ENCODE data around the gene BEND7. TPM values are rescaled to one million over a fixed set of nuclear protein-coding genes. Genes with fewer than 3 reads are reported as not detected.

The BEND7 gene
- total and polyA plus RNA-seq, 2 donors (not counting 3 experiments of a cell fraction or from before 2014, with no cell fraction given): 7.3 to 31.7 TPM

DNA sequence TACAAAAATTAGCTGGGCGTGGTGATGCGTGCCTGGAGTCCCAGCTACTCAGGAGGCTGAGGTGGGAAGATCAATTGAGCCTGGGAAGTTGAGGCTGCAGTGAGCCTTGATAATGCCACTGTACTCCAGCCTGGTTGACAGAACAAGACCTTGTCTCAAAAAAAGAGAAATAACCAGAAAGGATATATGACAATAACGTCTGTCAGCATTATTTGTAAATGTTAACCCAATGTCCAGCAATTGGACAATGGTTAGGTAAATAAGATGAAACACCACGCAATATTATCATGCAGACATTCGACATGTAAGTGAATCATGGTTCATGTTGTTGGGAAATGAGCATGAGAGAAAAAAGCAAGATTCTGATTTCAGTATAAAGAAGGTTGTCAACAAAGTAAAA is 136.1 kb downstream of the BEND7 start:
- intact Hi-C loops (cut with micrococcal nuclease) (no loop called here), dilution Hi-C loops (cut with MboI; ENCODE audit: extremely low pct_ligation_motif_present, low sequenced_read_pairs) (no loop called here)
- TF ChIP-seq POLR2A (IDR thresholded peaks at IDR 0.05; ENCODE audit: low read depth, low read length) (no peak), JUN (IDR thresholded peaks at IDR 0.05; ENCODE audit: borderline replicate concordance, insufficient read depth, insufficient read length, low read depth) (no peak), EZH2 (IDR thresholded peaks at IDR 0.05; ENCODE audit: borderline replicate concordance, low read depth, low read length, severe bottlenecking) (no peak), FOS (IDR thresholded peaks at IDR 0.05; ENCODE audit: borderline replicate concordance, insufficient read depth, low read length) (no peak), MYC (IDR thresholded peaks at IDR 0.05; ENCODE audit: low read depth, low read length) (no peak), POLR2AphosphoS5 (IDR thresholded peaks at IDR 0.05; ENCODE audit: insufficient read depth, low read depth, low read length) (no peak), GATA2 (IDR thresholded peaks at IDR 0.05; ENCODE audit: insufficient read depth, insufficient read length, low read depth, low read length) (no peak)
- TF ChIP-seq, protein P1, sequence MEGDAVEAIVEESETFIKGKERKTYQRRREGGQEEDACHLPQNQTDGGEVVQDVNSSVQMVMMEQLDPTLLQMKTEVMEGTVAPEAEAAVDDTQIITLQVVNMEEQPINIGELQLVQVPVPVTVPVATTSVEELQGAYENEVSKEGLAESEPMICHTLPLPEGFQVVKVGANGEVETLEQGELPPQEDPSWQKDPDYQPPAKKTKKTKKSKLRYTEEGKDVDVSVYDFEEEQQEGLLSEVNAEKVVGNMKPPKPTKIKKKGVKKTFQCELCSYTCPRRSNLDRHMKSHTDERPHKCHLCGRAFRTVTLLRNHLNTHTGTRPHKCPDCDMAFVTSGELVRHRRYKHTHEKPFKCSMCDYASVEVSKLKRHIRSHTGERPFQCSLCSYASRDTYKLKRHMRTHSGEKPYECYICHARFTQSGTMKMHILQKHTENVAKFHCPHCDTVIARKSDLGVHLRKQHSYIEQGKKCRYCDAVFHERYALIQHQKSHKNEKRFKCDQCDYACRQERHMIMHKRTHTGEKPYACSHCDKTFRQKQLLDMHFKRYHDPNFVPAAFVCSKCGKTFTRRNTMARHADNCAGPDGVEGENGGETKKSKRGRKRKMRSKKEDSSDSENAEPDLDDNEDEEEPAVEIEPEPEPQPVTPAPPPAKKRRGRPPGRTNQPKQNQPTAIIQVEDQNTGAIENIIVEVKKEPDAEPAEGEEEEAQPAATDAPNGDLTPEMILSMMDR (IDR thresholded peaks at IDR 0.05; ENCODE audit: extremely low read depth in 1 of 2, insufficient read depth in 1 of 2, low read depth in 1 of 2, low read length in 2 of 2): no peak
- TF ChIP-seq, protein P2, sequence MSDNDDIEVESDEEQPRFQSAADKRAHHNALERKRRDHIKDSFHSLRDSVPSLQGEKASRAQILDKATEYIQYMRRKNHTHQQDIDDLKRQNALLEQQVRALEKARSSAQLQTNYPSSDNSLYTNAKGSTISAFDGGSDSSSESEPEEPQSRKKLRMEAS (IDR thresholded peaks at IDR 0.05; ENCODE audit: insufficient read depth, insufficient read length): no peak
- Histone ChIP-seq H3K9me3 (replicated peaks; ENCODE audit: control insufficient read depth, insufficient read depth, low read length) (no peaks in the 10 kb centered on the region), H3K4me1 (ENCODE audit: control insufficient read depth, extremely low read depth, insufficient read depth, low read length) (peaks cover 2% of the 10 kb centered on the region), H3K27me3 (ENCODE audit: control insufficient read depth in 2 of 2, insufficient read depth in 2 of 2, low read length in 2 of 2) (peaks cover 16 to 24% of the 10 kb centered on the region in 2 experiments), H3K27ac (ENCODE audit: insufficient read depth, low read depth, low read length) (no peak overlapping the region), H3K79me2 (ENCODE audit: control insufficient read depth, insufficient read depth, low read length) (no peaks in the 10 kb centered on the region), H3K4me2 (ENCODE audit: insufficient read depth, low read length) (no peak overlapping the region), H4K20me1 (replicated peaks; ENCODE audit: control insufficient read depth, extremely low read depth, insufficient read depth, low read length) (no peaks in the 10 kb centered on the region), H3K9me1 (replicated peaks; ENCODE audit: control insufficient read depth, extremely low read depth, insufficient read depth, low read length) (no peaks in the 10 kb centered on the region), H3K4me3 (replicated peaks in 1 of 3; ENCODE audit: insufficient read depth in 1 of 3, low read depth in 1 of 3, low read length in 3 of 3) (no peak overlapping the region), H2AFZ (ENCODE audit: low read depth, low read length) (no peak overlapping the region), H3K36me3 (ENCODE audit: control insufficient read depth in 2 of 2, extremely low read depth in 1 of 2, insufficient read depth in 2 of 2, low read length in 2 of 2) (no peaks in the 10 kb centered on the region), H3K9ac (replicated peaks; ENCODE audit: extremely low read depth, insufficient read depth, low read length) (no peak overlapping the region)
- no peak for FAIRE-seq
- ChIA-PET POLR2A (no interaction called here), CTCF (interaction anchor here (0.7 to 1.3 kb wide), 2 partner anchors 14 to 17 kb away, joined by 3 read pairs; no protein-coding TSS in a partner anchor)
- no TSS peak for BruUV-seq (replicated peaks)
- no peak for DNase-seq (ENCODE audit: low read depth, low spot score)

Small RNAs within 50 kb of the gene (small RNA-seq; reads per million reads assigned to genes)
- gene RF00019 (ENCODE audit: insufficient read depth, insufficient read length, low read depth, low replicate concordance): not detected

Other genes starting within 250 kb of the BEND7 start
- gene PHYH, start 228.9 kb downstream of the BEND7 start, total RNA-seq: 9.4 and 9.8 TPM in 2 replicates
- gene PHYH, start 228.9 kb downstream of the BEND7 start, polyA plus RNA-seq: 4.7 and 5.6 TPM in 2 replicates
- gene SEPHS1, start 180.7 kb downstream of the BEND7 start, total RNA-seq: 55.4 and 59.9 TPM in 2 replicates
- 31.6 and 40.6 TPM in 2 replicates for gene SEPHS1, start 180.7 kb downstream of the BEND7 start, polyA plus RNA-seq
- gene PRPF18, start 58.0 kb upstream of the BEND7 start, total RNA-seq: 21.0 and 23.1 TPM in 2 replicates
- gene PRPF18, start 58.0 kb upstream of the BEND7 start, polyA plus RNA-seq: 4.2 and 7.3 TPM in 2 replicates